ENCODE data around the gene WWOX. TPM values are rescaled to one million over a fixed set of nuclear protein-coding genes. Genes with fewer than 3 reads are reported as not detected.

Gene WWOX
- total RNA-seq, 1 donor from 2014 or later: 19.2 TPM

- Histone ChIP-seq H3K27me3 (ENCODE audit: low read depth) (no peaks in the 10 kb centered on the region), H3K4me3 (no peak overlapping the region), H3K36me3 (no peaks in the 10 kb centered on the region), H3K4me1 (peaks cover 8% of the 10 kb centered on the region), H3K27ac (no peak overlapping the region), H3K9me3 (no peaks in the 10 kb centered on the region)
- TF ChIP-seq, protein P1, sequence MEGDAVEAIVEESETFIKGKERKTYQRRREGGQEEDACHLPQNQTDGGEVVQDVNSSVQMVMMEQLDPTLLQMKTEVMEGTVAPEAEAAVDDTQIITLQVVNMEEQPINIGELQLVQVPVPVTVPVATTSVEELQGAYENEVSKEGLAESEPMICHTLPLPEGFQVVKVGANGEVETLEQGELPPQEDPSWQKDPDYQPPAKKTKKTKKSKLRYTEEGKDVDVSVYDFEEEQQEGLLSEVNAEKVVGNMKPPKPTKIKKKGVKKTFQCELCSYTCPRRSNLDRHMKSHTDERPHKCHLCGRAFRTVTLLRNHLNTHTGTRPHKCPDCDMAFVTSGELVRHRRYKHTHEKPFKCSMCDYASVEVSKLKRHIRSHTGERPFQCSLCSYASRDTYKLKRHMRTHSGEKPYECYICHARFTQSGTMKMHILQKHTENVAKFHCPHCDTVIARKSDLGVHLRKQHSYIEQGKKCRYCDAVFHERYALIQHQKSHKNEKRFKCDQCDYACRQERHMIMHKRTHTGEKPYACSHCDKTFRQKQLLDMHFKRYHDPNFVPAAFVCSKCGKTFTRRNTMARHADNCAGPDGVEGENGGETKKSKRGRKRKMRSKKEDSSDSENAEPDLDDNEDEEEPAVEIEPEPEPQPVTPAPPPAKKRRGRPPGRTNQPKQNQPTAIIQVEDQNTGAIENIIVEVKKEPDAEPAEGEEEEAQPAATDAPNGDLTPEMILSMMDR (IDR thresholded peaks at IDR 0.05): no peak
- no peak for DNase-seq
- intact Hi-C loops (cut with DNase I): no loop called here
- ATAC-seq: no peak
Measured at GRCh38 chr16:78146807-78147206, 47.4 kb downstream of the WWOX start.

- H3K4me3 ChIP-seq: no peak overlapping the region
- no peaks in the 10 kb centered on the region for H3K27me3 ChIP-seq (ENCODE audit: low read depth)
- no peak for ATAC-seq
- H3K36me3 ChIP-seq: no peaks in the 10 kb centered on the region
- intact Hi-C loops (cut with DNase I): no loop called here
- TF ChIP-seq, protein P1 (IDR thresholded peaks at IDR 0.05): no peak
- peaks cover under 1% of the 10 kb centered on the region for H3K4me1 ChIP-seq
- no peaks in the 10 kb centered on the region for H3K9me3 ChIP-seq
- no peak for DNase-seq
- no peak overlapping the region for H3K27ac ChIP-seq
Measured at GRCh38 chr16:78147911-78148401, 48.5 kb downstream of the WWOX start.

GRCh38 chr16:78150233-78150632 lies 50.8 kb downstream of the WWOX start:
- no peak for DNase-seq
- Histone ChIP-seq H3K4me1 (no peaks in the 10 kb centered on the region), H3K36me3 (no peaks in the 10 kb centered on the region), H3K27ac (no peak overlapping the region), H3K27me3 (ENCODE audit: low read depth) (no peaks in the 10 kb centered on the region), H3K9me3 (no peaks in the 10 kb centered on the region), H3K4me3 (no peak overlapping the region)
- TF ChIP-seq, protein P1 (IDR thresholded peaks at IDR 0.05): no peak
- intact Hi-C loops (cut with DNase I): no loop called here
- no peak for ATAC-seq

- peaks cover 5% of the 10 kb centered on the region for H3K9me3 ChIP-seq
- ATAC-seq: no peak
- TF ChIP-seq, protein P1 (IDR thresholded peaks at IDR 0.05): no peak
- no peak overlapping the region for H3K4me3 ChIP-seq
- no peaks in the 10 kb centered on the region for H3K27me3 ChIP-seq (ENCODE audit: low read depth)
- no peak overlapping the region for H3K27ac ChIP-seq
- intact Hi-C loops (cut with DNase I): no loop called here
- H3K4me1 ChIP-seq: no peaks in the 10 kb centered on the region
- no peak for DNase-seq
- H3K36me3 ChIP-seq: no peaks in the 10 kb centered on the region
Measured at GRCh38 chr16:78154729-78155461, 55.4 kb downstream of the WWOX start.

DNA sequence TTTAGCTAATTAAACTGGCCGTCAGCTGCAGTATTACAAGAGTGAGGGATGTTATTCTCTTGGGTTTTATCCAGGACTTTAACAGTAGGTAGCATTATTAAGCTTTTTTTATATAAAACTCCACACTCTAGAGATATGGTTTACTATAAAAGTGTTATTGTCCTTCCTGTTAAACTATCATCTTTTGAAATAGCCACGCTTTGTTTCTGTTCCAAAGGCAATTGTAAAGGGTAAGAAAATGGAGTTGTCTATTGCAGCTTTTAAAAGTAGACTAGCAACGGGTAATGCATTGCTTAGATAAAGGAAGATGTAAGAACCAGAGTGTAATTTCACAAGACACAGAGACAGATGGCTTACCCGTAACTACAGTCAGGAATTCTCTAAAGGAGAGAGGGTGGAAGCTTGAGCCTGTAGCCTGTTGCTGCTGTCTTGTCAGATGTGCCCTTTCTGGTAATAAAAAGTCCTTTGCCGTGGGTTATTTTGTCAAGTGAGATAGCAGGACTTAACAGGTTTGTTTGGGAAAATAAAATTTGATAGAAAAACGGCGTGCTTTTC lies 56.4 kb downstream of the WWOX start:
- intact Hi-C loops (cut with DNase I): no loop called here
- H3K27me3 ChIP-seq (ENCODE audit: low read depth): no peaks in the 10 kb centered on the region
- H3K27ac ChIP-seq: no peak overlapping the region
- H3K4me1 ChIP-seq: no peaks in the 10 kb centered on the region
- no peaks in the 10 kb centered on the region for H3K36me3 ChIP-seq
- H3K4me3 ChIP-seq: no peak overlapping the region
- peaks cover 9% of the 10 kb centered on the region for H3K9me3 ChIP-seq
- ATAC-seq: no peak
- TF ChIP-seq, protein P1 (IDR thresholded peaks at IDR 0.05): no peak
- DNase-seq: no peak

All from lower lobe of right lung (tissue), 2 donors.